ENCODE measurements around the gene NAA15.
A peak's percentile ranks its signal among the peaks of the same experiment; 100 is the strongest.

Gene NAA15

GRCh38 chr4:139278912-139279759 lies 22.2 kb upstream of the NAA15 start:
- no peak overlapping the region for H3K27ac ChIP-seq (ENCODE audit: low read depth, low read length)
- 0 out of 2 replicates have a peak, but pooled peaks cover 3% of the 10 kb centered on the region for H3K4me1 ChIP-seq (ENCODE audit: control insufficient read depth, low read length)
- H3K9me2 ChIP-seq (replicated peaks; ENCODE audit: control insufficient read depth, low read length), result no peaks in the 10 kb centered on the region
- peaks cover 26% of the 10 kb centered on the region for H3K27me3 ChIP-seq (ENCODE audit: control insufficient read depth, low read length)
- TF ChIP-seq EZH2phosphoT487 (IDR thresholded peaks at IDR 0.05; ENCODE audit: borderline replicate concordance, low read length) (peak; percentile 40; the same call in 1 of the 2 replicates), CTCF (IDR thresholded peaks at IDR 0.05; ENCODE audit: low read depth, low read length, poor library complexity, severe bottlenecking) (no peak)
- H3F3A ChIP-seq (ENCODE audit: control insufficient read depth, insufficient read depth), result no peaks in the 10 kb centered on the region; the same call in 1 of the 2 replicates
- H3K9me3 ChIP-seq (ENCODE audit: control insufficient read depth, insufficient read depth, low read length), result peaks cover under 1% of the 10 kb centered on the region; the same call in 1 of the 2 replicates
- H3K79me2 ChIP-seq (ENCODE audit: control insufficient read depth, low read length), result no peaks in the 10 kb centered on the region
- H4K20me1 ChIP-seq (ENCODE audit: control insufficient read depth, insufficient read depth, low read depth, low read length), result no peaks in the 10 kb centered on the region
- no peak overlapping the region for H3K4me3 ChIP-seq (ENCODE audit: low read length)
- no peaks in the 10 kb centered on the region for H3K36me3 ChIP-seq (ENCODE audit: control insufficient read depth, low read length)
- 0 out of 2 replicates have a peak overlapping the region, but pooled peaks have one; percentile 43 for H3K4me2 ChIP-seq (ENCODE audit: low read length)

DNA sequence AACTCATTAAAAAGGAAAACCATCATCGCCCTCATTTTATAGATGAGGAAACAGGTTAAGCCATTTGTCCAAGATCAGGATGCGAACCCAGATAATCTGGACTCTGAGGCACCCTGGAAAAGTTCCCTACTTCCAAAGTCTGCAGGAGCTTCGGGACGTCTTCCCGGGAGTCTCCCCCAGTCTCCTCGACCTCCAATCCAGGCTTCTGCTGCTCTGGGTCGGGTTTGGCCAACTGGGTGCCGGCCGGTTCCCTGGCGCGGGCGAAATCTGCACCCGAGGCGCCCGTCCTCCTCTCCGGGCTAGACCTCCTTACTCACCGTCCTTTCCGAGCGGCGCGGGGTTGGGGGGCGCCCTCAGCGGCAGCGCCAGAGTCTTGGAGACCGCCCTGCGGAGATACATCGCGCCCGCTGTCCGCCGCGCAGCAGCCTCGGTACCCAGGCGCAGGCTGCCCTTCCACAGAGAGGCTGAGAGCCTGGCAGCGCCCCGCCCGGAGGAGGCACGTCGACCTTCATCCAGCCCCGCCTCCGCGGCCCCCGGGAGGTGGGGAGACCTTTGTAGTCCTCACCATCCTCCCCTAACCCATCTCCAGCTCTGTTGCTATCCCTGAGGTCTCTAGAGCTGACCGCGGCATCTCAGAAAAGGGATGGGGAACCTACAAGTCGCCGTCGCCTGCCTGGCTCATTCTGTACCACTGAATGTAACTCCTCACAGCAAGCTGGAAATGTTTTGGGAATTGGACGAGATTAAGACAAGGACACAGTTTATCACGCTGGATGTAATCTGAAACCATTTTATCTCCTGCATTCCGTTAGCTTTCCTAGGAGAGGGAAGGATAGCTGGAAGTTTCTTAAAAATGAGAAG lies 21.3 kb upstream of the NAA15 start, which contains the start of gene MGARP:
Gene MGARP (minus strand): TSS at position 466 of the 861 bp plus-strand sequence. CDS start 67 bp downstream, at position 399.
- Histone ChIP-seq H3K4me2 (ENCODE audit: low read length) (peak within 1 kb of the TSS; percentile 43; the same call in 1 of the 2 replicates), H3K36me3 (ENCODE audit: control insufficient read depth, low read length) (no peaks in the 10 kb centered on the region), H3K79me2 (ENCODE audit: control insufficient read depth, low read length) (no peaks in the 10 kb centered on the region), H3K4me3 (ENCODE audit: low read length) (peak within 1 kb of the TSS; percentile 24; the same call in 1 of the 2 replicates), H3F3A (ENCODE audit: control insufficient read depth, insufficient read depth) (no peaks in the 10 kb centered on the region; the same call in 1 of the 2 replicates), H3K9me3 (ENCODE audit: control insufficient read depth, insufficient read depth, low read length) (peaks cover 5% of the 10 kb centered on the region; the same call in 1 of the 2 replicates), H3K27ac (ENCODE audit: low read depth, low read length) (no peak within 1 kb of the TSS), H4K20me1 (ENCODE audit: control insufficient read depth, insufficient read depth, low read depth, low read length) (no peaks in the 10 kb centered on the region), H3K4me1 (ENCODE audit: control insufficient read depth, low read length) (0 out of 2 replicates have a peak, but pooled peaks cover 3% of the 10 kb centered on the region), H3K27me3 (ENCODE audit: control insufficient read depth, low read length) (peaks cover 26% of the 10 kb centered on the region), H3K9me2 (replicated peaks; ENCODE audit: control insufficient read depth, low read length) (no peaks in the 10 kb centered on the region)
- TF ChIP-seq EZH2phosphoT487 (IDR thresholded peaks at IDR 0.05; ENCODE audit: borderline replicate concordance, low read length) (peak; percentile 7; the same call in 1 of the 2 replicates), CTCF (IDR thresholded peaks at IDR 0.05; ENCODE audit: low read depth, low read length, poor library complexity, severe bottlenecking) (no peak)

DNA sequence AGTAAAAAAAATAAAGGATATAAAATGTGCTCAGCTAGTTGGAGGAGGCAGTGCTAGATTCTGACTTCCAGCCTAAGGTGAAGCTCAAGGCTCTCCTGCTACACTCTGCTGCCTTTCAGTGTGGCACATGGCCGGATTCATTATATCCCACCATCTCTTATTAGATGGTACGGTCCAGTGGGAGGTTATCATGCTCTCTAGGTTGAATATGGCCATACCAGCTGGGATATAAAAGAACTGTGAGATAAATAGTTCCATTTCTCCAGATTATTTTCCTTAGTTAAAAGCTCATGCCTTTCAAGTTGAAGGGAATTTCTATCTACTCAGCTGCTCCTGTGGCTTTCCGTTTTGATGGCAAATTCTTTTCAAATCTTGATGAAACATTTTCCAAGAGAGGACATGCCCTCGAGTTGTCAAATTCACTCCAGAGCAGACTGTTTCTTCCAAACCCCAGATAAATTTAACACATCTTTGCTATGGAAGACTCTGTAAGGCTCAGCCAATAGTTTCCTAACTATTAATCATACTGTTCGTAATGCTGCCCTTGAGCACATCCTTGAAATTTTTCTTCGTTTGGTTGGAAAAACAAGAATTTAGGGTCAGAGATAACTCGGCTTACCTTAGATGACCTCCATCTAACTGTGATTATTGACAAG lies 19.1 kb upstream of the NAA15 start:
- no peaks in the 10 kb centered on the region for H3K9me2 ChIP-seq (replicated peaks; ENCODE audit: control insufficient read depth, low read length)
- no peak overlapping the region for H3K4me3 ChIP-seq (ENCODE audit: low read length)
- no peaks in the 10 kb centered on the region; the same call in 1 of the 2 replicates for H3F3A ChIP-seq (ENCODE audit: control insufficient read depth, insufficient read depth)
- no peak overlapping the region for H3K4me2 ChIP-seq (ENCODE audit: low read length)
- no peaks in the 10 kb centered on the region for H3K79me2 ChIP-seq (ENCODE audit: control insufficient read depth, low read length)
- TF ChIP-seq EZH2phosphoT487 (IDR thresholded peaks at IDR 0.05; ENCODE audit: borderline replicate concordance, low read length) (no peak), CTCF (IDR thresholded peaks at IDR 0.05; ENCODE audit: low read depth, low read length, poor library complexity, severe bottlenecking) (no peak)
- H3K36me3 ChIP-seq (ENCODE audit: control insufficient read depth, low read length), result no peaks in the 10 kb centered on the region
- H4K20me1 ChIP-seq (ENCODE audit: control insufficient read depth, insufficient read depth, low read depth, low read length), result no peaks in the 10 kb centered on the region
- H3K27ac ChIP-seq (ENCODE audit: low read depth, low read length), result no peak overlapping the region
- H3K27me3 ChIP-seq (ENCODE audit: control insufficient read depth, low read length), result peaks cover 23% of the 10 kb centered on the region
- H3K4me1 ChIP-seq (ENCODE audit: control insufficient read depth, low read length), result 0 out of 2 replicates have a peak, but pooled peaks cover 3% of the 10 kb centered on the region
- peaks cover 9% of the 10 kb centered on the region; the same call in 1 of the 2 replicates for H3K9me3 ChIP-seq (ENCODE audit: control insufficient read depth, insufficient read depth, low read length)
